Measurements from ENCODE around the gene HS3ST6. TPM values are rescaled to one million over a fixed set of nuclear protein-coding genes. Genes with fewer than 3 reads are reported as not detected.
"Not testable (repeated sequence)": the region's sequence is repeated elsewhere in the genome, so short reads cannot be mapped to it uniquely, and the experiment has no call there.

Gene HS3ST6
- total RNA-seq, 3 donors from 2014 or later = not detected

- no peaks in the 10 kb centered on the region for H3K36me3 Mint-ChIP-seq (ENCODE audit: insufficient read depth)
- no peak overlapping the region for H3K4me3 Mint-ChIP-seq
- DNase-seq (no peak), ATAC-seq (no peak)
- peaks cover 49% of the 10 kb centered on the region for H3K27me3 Mint-ChIP-seq (ENCODE audit: low read depth)
- H3K4me1 Mint-ChIP-seq (ENCODE audit: low read depth) = no peaks in the 10 kb centered on the region
- H3K9me3 Mint-ChIP-seq = no peaks in the 10 kb centered on the region
These were observed 4.1 kb upstream of the HS3ST6 start for GRCh38 chr16:1922357-1922756.

GRCh38 chr16:1920727-1921171 is 2.5 kb upstream of the HS3ST6 start:
- no peak for DNase-seq
- Mint-ChIP-seq H3K27me3 (ENCODE audit: low read depth) (peaks cover 65% of the 10 kb centered on the region), H3K9me3 (no peaks in the 10 kb centered on the region), H3K4me1 (ENCODE audit: low read depth) (no peaks in the 10 kb centered on the region), H3K36me3 (ENCODE audit: insufficient read depth) (no peaks in the 10 kb centered on the region), H3K4me3 (no peak overlapping the region)
- peak; percentile 32 to 39 for ATAC-seq

- not testable (repeated sequence) for H3K36me3 Mint-ChIP-seq (ENCODE audit: insufficient read depth); ATAC-seq; H3K4me3 Mint-ChIP-seq; H3K4me1 Mint-ChIP-seq (ENCODE audit: low read depth); H3K9me3 Mint-ChIP-seq; DNase-seq
- peaks cover 71% of the 10 kb centered on the region for H3K27me3 Mint-ChIP-seq (ENCODE audit: low read depth)
These were observed 1.9 kb upstream of the HS3ST6 start for GRCh38 chr16:1920122-1920521.

GRCh38 chr16:1919327-1919998 is 1.2 kb upstream of the HS3ST6 start:
- DNase-seq (no peak), ATAC-seq (no peak)
- H3K9me3 Mint-ChIP-seq = no peaks in the 10 kb centered on the region
- H3K4me1 Mint-ChIP-seq (ENCODE audit: low read depth) = no peaks in the 10 kb centered on the region
- no peaks in the 10 kb centered on the region for H3K36me3 Mint-ChIP-seq (ENCODE audit: insufficient read depth)
- H3K27me3 Mint-ChIP-seq (ENCODE audit: low read depth) = peaks cover 74% of the 10 kb centered on the region
- no peak overlapping the region for H3K4me3 Mint-ChIP-seq

- ATAC-seq = no peak
These were observed 407 bp downstream of the HS3ST6 start for GRCh38 chr16:1917665-1918350.

GRCh38 chr16:1917056-1917664 is 1.1 kb downstream of the HS3ST6 start:
- Mint-ChIP-seq H3K36me3 (ENCODE audit: insufficient read depth) (no peaks in the 10 kb centered on the region), H3K4me1 (ENCODE audit: low read depth) (no peaks in the 10 kb centered on the region), H3K4me3 (no peak overlapping the region), H3K27me3 (ENCODE audit: low read depth) (peaks cover 66% of the 10 kb centered on the region), H3K9me3 (no peaks in the 10 kb centered on the region)
- DNase-seq = no peak
- no peak for ATAC-seq

More at GRCh38 chr16:1917665-1918350, 407 bp downstream of the HS3ST6 start:
- Mint-ChIP-seq H3K4me3 (no peak overlapping the region), H3K9me3 (no peaks in the 10 kb centered on the region), H3K27me3 (ENCODE audit: low read depth) (peaks cover 67% of the 10 kb centered on the region), H3K36me3 (ENCODE audit: insufficient read depth) (no peaks in the 10 kb centered on the region), H3K4me1 (ENCODE audit: low read depth) (no peaks in the 10 kb centered on the region)
- no peak for DNase-seq

- H3K4me1 Mint-ChIP-seq (ENCODE audit: low read depth) = no peaks in the 10 kb centered on the region
- peaks cover 62% of the 10 kb centered on the region for H3K27me3 Mint-ChIP-seq (ENCODE audit: low read depth)
- DNase-seq = no peak
- ATAC-seq = no peak
- no peaks in the 10 kb centered on the region for H3K9me3 Mint-ChIP-seq
- H3K4me3 Mint-ChIP-seq = no peak overlapping the region
- H3K36me3 Mint-ChIP-seq (ENCODE audit: insufficient read depth) = no peaks in the 10 kb centered on the region
These were observed 1.6 kb downstream of the HS3ST6 start for GRCh38 chr16:1916640-1916990.

GRCh38 chr16:1915732-1916639 is 2.2 kb downstream of the HS3ST6 start:
- no peak for DNase-seq
- H3K9me3 Mint-ChIP-seq = no peaks in the 10 kb centered on the region
- H3K4me3 Mint-ChIP-seq = no peak overlapping the region
- ATAC-seq = no peak
- no peaks in the 10 kb centered on the region for H3K4me1 Mint-ChIP-seq (ENCODE audit: low read depth)
- no peaks in the 10 kb centered on the region for H3K36me3 Mint-ChIP-seq (ENCODE audit: insufficient read depth)
- H3K27me3 Mint-ChIP-seq (ENCODE audit: low read depth) = peaks cover 56% of the 10 kb centered on the region

- Mint-ChIP-seq H3K27me3 (ENCODE audit: low read depth) (peaks cover 47% of the 10 kb centered on the region), H3K4me3 (no peak overlapping the region), H3K36me3 (ENCODE audit: insufficient read depth) (no peaks in the 10 kb centered on the region), H3K9me3 (no peaks in the 10 kb centered on the region), H3K4me1 (ENCODE audit: low read depth) (no peaks in the 10 kb centered on the region)
- ATAC-seq (no peak), DNase-seq (no peak)
These were observed 3.2 kb downstream of the HS3ST6 start for GRCh38 chr16:1914988-1915387.

GRCh38 chr16:1914084-1914608 is 4.1 kb downstream of the HS3ST6 start:
- H3K27me3 Mint-ChIP-seq (ENCODE audit: low read depth) = peaks cover 45% of the 10 kb centered on the region
- ATAC-seq = no peak
- no peaks in the 10 kb centered on the region for H3K4me1 Mint-ChIP-seq (ENCODE audit: low read depth)
- H3K36me3 Mint-ChIP-seq (ENCODE audit: insufficient read depth) = no peaks in the 10 kb centered on the region
- no peak overlapping the region for H3K4me3 Mint-ChIP-seq
- H3K9me3 Mint-ChIP-seq = no peaks in the 10 kb centered on the region
- no peak for DNase-seq

- Mint-ChIP-seq H3K27me3 (ENCODE audit: low read depth) (peaks cover 43% of the 10 kb centered on the region), H3K9me3 (no peaks in the 10 kb centered on the region), H3K36me3 (ENCODE audit: insufficient read depth) (no peaks in the 10 kb centered on the region), H3K4me3 (no peak overlapping the region), H3K4me1 (ENCODE audit: low read depth) (no peaks in the 10 kb centered on the region)
- ATAC-seq = no peak
- DNase-seq = no peak
These were observed 4.7 kb downstream of the HS3ST6 start for GRCh38 chr16:1913327-1914083.

GRCh38 chr16:1912215-1912543 is 6.0 kb downstream of the HS3ST6 start:
- H3K36me3 Mint-ChIP-seq (ENCODE audit: insufficient read depth) = no peaks in the 10 kb centered on the region
- ATAC-seq (no peak), DNase-seq (no peak)
- H3K9me3 Mint-ChIP-seq = no peaks in the 10 kb centered on the region
- peaks cover 39% of the 10 kb centered on the region for H3K27me3 Mint-ChIP-seq (ENCODE audit: low read depth)
- H3K4me1 Mint-ChIP-seq (ENCODE audit: low read depth) = no peaks in the 10 kb centered on the region
- H3K4me3 Mint-ChIP-seq = no peak overlapping the region

- DNase-seq (no peak), ATAC-seq (no peak)
- no peaks in the 10 kb centered on the region for H3K4me1 Mint-ChIP-seq (ENCODE audit: low read depth)
- H3K36me3 Mint-ChIP-seq (ENCODE audit: insufficient read depth) = no peaks in the 10 kb centered on the region
- no peak overlapping the region for H3K4me3 Mint-ChIP-seq
- peaks cover 37% of the 10 kb centered on the region for H3K27me3 Mint-ChIP-seq (ENCODE audit: low read depth)
- no peaks in the 10 kb centered on the region for H3K9me3 Mint-ChIP-seq
These were observed 6.6 kb downstream of the HS3ST6 start for GRCh38 chr16:1911467-1912214.
